K562 (cell line): ENCODE measurements around the gene ANO7. TPM values are rescaled to one million over a fixed set of nuclear protein-coding genes. Genes with fewer than 3 reads are reported as not detected.

Experiments
- RBM39 ChIP-seq: fragments of 200-400 bp; formaldehyde crosslinking; optimal IDR thresholded peaks from 2 replicates; pipeline ENCODE3; 2018; ENCODE audit warnings: low read depth, low read length
- RFX5 ChIP-seq: IDR thresholded peaks from 2 replicates; pipeline ENCODE4 v1.6.1; 2011; ENCODE audit warnings: low read depth, mild to moderate bottlenecking, improper control_type of control experiment, low read length
- RFX7 ChIP-seq: fragments of 250-450 bp; sonication (Bioruptor Pico); IDR thresholded peaks from 2 replicates; pipeline ENCODE4 v1.5.1; 2021; ENCODE audit warnings: mild to moderate bottlenecking
- SAFB2 ChIP-seq: fragments of 200-400 bp; formaldehyde crosslinking; IDR thresholded peaks from 2 replicates; pipeline ENCODE4 v1.6.1; 2018; ENCODE audit warnings: borderline replicate concordance, low read length, low read depth, moderate library complexity; ENCODE audit not compliant: severe bottlenecking
- ZNF146 ChIP-seq: IDR thresholded peaks from one replicate; pipeline ENCODE4 v1.6.1; 2018; ENCODE audit warnings: missing compliant biosample characterization; ENCODE audit not compliant: unreplicated experiment
- polyA plus RNA-seq, 8 experiments: library from polyadenylated mRNA; depleted of rRNA in 4 of 8; stranded (reverse) in 5 of 8; unstranded in 3 of 8; fragments of >200 nt; fragmentation: Nextera tagmentation in 2 of 8; fragmentation: Illumina TruSeq in 1 of 8; extraction: Ambion mirVana in 2 of 8; extraction: Trizol in 1 of 8; gene quantifications; 2 replicates each; pipeline versions ENCODE4 v1.2.1 to v1.2.3, GENCODE V29; 2011 to 2014; ENCODE audit warnings: inconsistent platforms in 1 of 8, missing spikeins in 1 of 8
- total RNA-seq, 7 experiments: library from RNA; depleted of rRNA in 6 of 7; stranded (reverse); fragments of >200 nt in 6 of 7; fragmentation: Illumina TruSeq in 2 of 7; extraction: Trizol in 2 of 7; gene quantifications; 2 replicates each; pipeline versions ENCODE4 v1.2.1 to v1.2.3, GENCODE V29; 2011 to 2021; ENCODE audit warnings: low replicate concordance in 1 of 7
- TF ChIP-seq, protein P1 (sequence below), 2 experiments: fragments of 450-650 bp in 1 of 2; sonication (generic) in 1 of 2; formaldehyde crosslinking in 1 of 2; IDR thresholded peaks; 2 replicates each; pipeline versions ENCODE4 v1.7.1 to v1.9.0; 2016 to 2022; ENCODE audit warnings: inconsistent platforms in 1 of 2, mild to moderate bottlenecking in 1 of 2, missing genetic modification reagents in 1 of 2

The ANO7 gene
- total and polyA plus RNA-seq, 9 of the 15 experiments (the other 6 are each of a cell fraction or from before 2014, with no cell fraction given) = 0.28 to 5.1 (median 1.1) TPM

GRCh38 chr2:241207641-241208040 is 19.2 kb downstream of the ANO7 start (continued):
- TF ChIP-seq, protein P1, sequence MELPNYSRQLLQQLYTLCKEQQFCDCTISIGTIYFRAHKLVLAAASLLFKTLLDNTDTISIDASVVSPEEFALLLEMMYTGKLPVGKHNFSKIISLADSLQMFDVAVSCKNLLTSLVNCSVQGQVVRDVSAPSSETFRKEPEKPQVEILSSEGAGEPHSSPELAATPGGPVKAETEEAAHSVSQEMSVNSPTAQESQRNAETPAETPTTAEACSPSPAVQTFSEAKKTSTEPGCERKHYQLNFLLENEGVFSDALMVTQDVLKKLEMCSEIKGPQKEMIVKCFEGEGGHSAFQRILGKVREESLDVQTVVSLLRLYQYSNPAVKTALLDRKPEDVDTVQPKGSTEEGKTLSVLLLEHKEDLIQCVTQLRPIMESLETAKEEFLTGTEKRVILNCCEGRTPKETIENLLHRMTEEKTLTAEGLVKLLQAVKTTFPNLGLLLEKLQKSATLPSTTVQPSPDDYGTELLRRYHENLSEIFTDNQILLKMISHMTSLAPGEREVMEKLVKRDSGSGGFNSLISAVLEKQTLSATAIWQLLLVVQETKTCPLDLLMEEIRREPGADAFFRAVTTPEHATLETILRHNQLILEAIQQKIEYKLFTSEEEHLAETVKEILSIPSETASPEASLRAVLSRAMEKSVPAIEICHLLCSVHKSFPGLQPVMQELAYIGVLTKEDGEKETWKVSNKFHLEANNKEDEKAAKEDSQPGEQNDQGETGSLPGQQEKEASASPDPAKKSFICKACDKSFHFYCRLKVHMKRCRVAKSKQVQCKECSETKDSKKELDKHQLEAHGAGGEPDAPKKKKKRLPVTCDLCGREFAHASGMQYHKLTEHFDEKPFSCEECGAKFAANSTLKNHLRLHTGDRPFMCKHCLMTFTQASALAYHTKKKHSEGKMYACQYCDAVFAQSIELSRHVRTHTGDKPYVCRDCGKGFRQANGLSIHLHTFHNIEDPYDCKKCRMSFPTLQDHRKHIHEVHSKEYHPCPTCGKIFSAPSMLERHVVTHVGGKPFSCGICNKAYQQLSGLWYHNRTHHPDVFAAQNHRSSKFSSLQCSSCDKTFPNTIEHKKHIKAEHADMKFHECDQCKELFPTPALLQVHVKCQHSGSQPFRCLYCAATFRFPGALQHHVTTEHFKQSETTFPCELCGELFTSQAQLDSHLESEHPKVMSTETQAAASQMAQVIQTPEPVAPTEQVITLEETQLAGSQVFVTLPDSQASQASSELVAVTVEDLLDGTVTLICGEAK (IDR thresholded peaks at IDR 0.05) = no peak
- TF ChIP-seq, protein P1 (CRISPR knock-in tag; IDR thresholded peaks at IDR 0.05) = no peak
- TF ChIP-seq SAFB2 (no peak), ZNF146 (no peak), RFX7 (no peak), RBM39 (no peak), RFX5 (no peak)
- TF ChIP-seq, all 486 proteins: peak for 0
